Type B pancreatic cell (in vitro differentiated cells): Measurements from ENCODE around the gene CBR4. TPM values are rescaled to one million over a fixed set of nuclear protein-coding genes. Genes with fewer than 3 reads are reported as not detected.

Source experiments
- DNase-seq: peaks from one replicate; pipeline ENCODE4 v3.0.0; 2021; ENCODE audit warnings: mixed read lengths; ENCODE audit not compliant: unreplicated experiment; ENCODE audit errors: extremely low spot score
- H3K27ac Mint-ChIP-seq: 2 replicates; pipeline ENCODE4 v1.8.0; 2021; ENCODE audit warnings: mild to moderate bottlenecking, mixed read lengths
- H3K27me3 Mint-ChIP-seq: 2 replicates; pipeline ENCODE4 v1.8.0; 2021; ENCODE audit warnings: mixed read lengths
- H3K36me3 Mint-ChIP-seq: 2 replicates; pipeline ENCODE4 v1.8.0; 2021; ENCODE audit warnings: mixed read lengths
- H3K4me1 Mint-ChIP-seq: one replicate; pipeline ENCODE4 v1.8.0; 2021; ENCODE audit warnings: mixed read lengths; ENCODE audit not compliant: unreplicated experiment
- H3K4me3 Mint-ChIP-seq: 2 replicates; pipeline ENCODE4 v1.8.0; 2021; ENCODE audit warnings: mild to moderate bottlenecking, mixed read lengths
- H3K9me3 Mint-ChIP-seq: 2 replicates; pipeline ENCODE4 v1.8.0; 2021; ENCODE audit warnings: mixed read lengths
- CTCF ChIP-seq: fragments of 200-600 bp; sonication (generic); conservative IDR thresholded peaks from 2 replicates; pipeline ENCODE4 v1.5.0; 2021; ENCODE audit warnings: antibody characterized with exemption, mild to moderate bottlenecking
- total RNA-seq: library from RNA; stranded (reverse); gene quantifications from 2 replicates; pipeline ENCODE4 v1.2.1, GENCODE V29; 2021; ENCODE audit warnings: low replicate concordance

Gene CBR4
- total RNA-seq, 1 donor from 2014 or later, result 42.6 TPM

GRCh38 chr4:169051761-169052593, 41.9 kb upstream of the CBR4 start:
- no peaks in the 10 kb centered on the region for H3K9me3 Mint-ChIP-seq
- TF ChIP-seq CTCF, result no peak
- H3K4me3 Mint-ChIP-seq, result no peak overlapping the region
- H3K27me3 Mint-ChIP-seq, result peaks cover 12% of the 10 kb centered on the region
- H3K27ac Mint-ChIP-seq, result no peak overlapping the region
- no peaks in the 10 kb centered on the region for H3K36me3 Mint-ChIP-seq
- DNase-seq, result no peak
- H3K4me1 Mint-ChIP-seq, result peaks cover 19% of the 10 kb centered on the region

GRCh38 chr4:169050881-169051760, 41.1 kb upstream of the CBR4 start:
- Mint-ChIP-seq H3K27me3 (peaks cover 12% of the 10 kb centered on the region), H3K4me3 (no peak overlapping the region), H3K4me1 (peaks cover 19% of the 10 kb centered on the region), H3K27ac (no peak overlapping the region), H3K9me3 (no peaks in the 10 kb centered on the region), H3K36me3 (no peaks in the 10 kb centered on the region)
- TF ChIP-seq CTCF, result no peak
- DNase-seq, result no peak

GRCh38 chr4:169050284-169050683, 40.2 kb upstream of the CBR4 start:
- H3K4me1 Mint-ChIP-seq, result peaks cover 19% of the 10 kb centered on the region
- no peaks in the 10 kb centered on the region for H3K36me3 Mint-ChIP-seq
- DNase-seq, result no peak
- H3K27me3 Mint-ChIP-seq, result peaks cover 12% of the 10 kb centered on the region
- no peaks in the 10 kb centered on the region for H3K9me3 Mint-ChIP-seq
- H3K4me3 Mint-ChIP-seq, result no peak overlapping the region
- no peak for TF ChIP-seq CTCF
- no peak overlapping the region for H3K27ac Mint-ChIP-seq

GRCh38 chr4:169048868-169049414, 38.9 kb upstream of the CBR4 start:
- Mint-ChIP-seq H3K27me3 (peaks cover 12% of the 10 kb centered on the region), H3K9me3 (no peaks in the 10 kb centered on the region), H3K27ac (no peak overlapping the region), H3K4me1 (peaks cover 19% of the 10 kb centered on the region), H3K4me3 (no peak overlapping the region), H3K36me3 (no peaks in the 10 kb centered on the region)
- no peak for DNase-seq
- no peak for TF ChIP-seq CTCF

GRCh38 chr4:169047956-169048355, 37.9 kb upstream of the CBR4 start:
- TF ChIP-seq CTCF, result no peak

More at GRCh38 chr4:169047956-169048355, 37.9 kb upstream of the CBR4 start:
- Mint-ChIP-seq H3K9me3 (no peaks in the 10 kb centered on the region), H3K36me3 (no peaks in the 10 kb centered on the region), H3K27ac (no peak overlapping the region), H3K4me3 (no peak overlapping the region), H3K4me1 (peaks cover 25% of the 10 kb centered on the region), H3K27me3 (peaks cover 10% of the 10 kb centered on the region)
- no peak for DNase-seq
